DMS79 (cell line): ENCODE data around the gene NFKBIE.

Source experiments
- DNase-seq: peaks from one replicate; lab custom pipeline; 2025; lab: John Stamatoyannopoulos, UW

Gene NFKBIE

GRCh38 chr6:44297063-44298038 is 32.0 kb upstream of the NFKBIE start:
- DNase-seq, result peak; percentile 14

DNA sequence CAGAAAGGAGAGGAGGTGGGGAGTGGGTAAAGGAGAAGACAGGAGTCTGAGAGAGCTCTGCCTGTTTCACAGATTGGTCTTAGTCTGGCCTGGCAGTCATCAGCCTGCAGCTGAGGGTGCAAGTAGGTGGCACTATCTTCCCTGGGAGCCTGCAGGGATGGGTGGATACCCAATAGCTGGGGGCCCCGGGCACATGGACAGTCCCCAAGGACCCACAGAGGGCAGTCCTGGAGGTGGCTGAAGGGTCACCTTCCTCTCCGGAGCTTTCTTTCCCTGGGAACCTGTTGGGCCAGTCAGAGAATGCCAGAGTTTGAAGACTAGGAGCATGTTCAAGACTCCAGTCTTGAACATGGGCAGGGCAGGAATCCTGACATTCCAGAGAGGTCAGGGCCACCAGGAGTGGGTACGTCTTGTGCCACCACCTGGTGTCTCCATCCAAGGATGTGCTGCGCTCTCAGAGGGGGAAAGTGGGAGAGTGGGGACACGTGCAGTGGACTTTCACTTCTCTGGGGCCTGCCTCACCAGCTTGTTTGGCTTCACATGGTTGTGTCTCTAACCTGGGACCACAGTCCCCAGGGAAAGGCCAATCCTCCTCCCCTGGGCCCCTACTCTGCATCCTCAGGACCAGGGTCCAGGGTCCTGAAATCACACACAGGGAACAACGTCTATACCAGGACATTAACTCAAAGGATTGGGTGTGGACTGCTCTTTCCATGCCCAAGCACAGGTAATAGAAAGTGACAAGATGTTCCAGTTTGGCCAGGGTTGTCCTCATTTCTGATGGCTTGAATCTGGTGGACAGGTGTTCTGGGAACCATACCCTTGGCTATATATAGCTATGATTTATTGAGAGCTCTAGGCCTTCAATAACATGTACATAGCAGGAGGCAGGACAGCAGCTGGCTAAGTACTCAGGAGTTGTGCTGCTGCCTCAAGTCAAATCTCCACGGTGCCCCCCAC is 29.8 kb upstream of the NFKBIE start:
- no peak for DNase-seq

DNA sequence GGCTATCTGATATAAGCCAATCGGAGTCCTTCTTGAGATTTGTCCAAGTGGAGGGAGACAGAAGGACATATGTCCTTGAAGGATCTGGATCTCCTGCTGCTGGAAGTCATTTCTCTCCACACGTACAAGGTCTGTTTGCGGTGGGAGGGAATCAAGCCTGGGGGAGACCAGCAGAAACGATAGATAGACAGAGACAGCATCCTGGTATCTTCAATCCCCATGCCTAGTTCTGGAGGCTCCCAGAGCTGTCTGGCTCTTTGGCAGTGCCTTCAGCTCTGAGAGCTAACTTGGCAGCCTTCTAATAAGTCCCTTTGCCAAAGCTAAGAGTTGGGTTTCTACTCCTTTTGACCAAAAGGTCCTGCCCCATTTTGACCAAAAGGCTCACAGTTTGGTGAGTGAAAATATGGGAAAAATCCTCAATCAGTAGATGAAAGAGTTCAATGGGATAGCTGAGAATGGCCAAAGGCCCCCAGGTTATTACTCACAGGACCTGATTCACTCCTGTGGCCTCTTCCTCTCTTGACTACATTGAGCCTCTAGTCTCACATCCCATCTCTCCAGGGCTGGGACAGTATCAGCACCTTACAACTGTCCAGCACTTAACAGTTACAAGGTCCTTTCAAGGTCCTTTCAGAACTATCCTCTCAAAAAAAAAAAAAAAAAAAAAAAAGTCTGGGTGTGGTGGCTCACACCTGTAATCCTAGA is 27.5 kb upstream of the NFKBIE start:
- no peak for DNase-seq

DNA sequence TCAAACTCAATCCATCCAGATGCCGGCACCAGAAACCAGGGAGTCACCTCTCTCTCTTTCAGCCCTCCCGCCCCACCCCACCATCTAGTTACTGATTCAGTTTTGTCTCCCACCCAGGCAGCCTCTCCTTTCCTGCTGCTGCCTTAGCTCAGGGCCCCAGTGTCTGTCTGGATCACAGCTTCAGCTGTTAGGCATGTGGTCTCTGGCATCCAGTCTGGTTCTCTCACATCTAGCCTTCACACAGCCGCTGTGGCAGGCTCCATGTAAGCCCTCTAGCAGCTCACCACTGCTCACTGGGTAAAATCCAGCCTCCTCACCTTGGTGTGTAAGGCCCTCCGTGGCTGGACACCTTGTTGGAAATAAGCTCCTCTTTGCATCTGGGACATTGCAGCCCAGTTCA is 26.5 kb upstream of the NFKBIE start:
- DNase-seq, result no peak

DNA sequence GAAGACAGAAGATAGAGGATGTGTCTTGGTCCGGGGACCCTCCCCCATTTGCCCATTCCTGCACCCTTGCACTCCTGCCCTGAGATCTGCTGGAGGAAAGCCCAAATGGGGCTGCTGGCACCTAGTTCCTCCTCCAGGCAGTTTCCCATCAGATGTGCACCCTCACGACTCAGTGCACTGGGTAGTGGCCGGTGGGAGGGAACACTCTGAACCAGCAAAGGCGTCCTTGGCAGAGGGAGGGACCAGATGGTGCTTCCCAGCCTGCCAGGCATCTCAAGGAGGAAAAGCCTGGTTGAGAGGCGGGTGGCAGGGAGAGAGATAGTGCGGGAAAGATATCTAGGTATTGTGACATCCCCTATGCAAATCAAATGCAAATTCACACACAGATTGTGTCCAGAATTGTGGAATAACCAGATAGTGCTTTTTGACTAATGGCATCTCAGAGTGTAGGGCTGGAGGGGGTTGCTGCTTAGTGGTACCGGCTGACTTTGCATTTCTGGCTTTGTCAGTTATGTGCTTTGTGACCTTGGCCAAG is 24.4 kb upstream of the NFKBIE start:
- no peak for DNase-seq

GRCh38 chr6:44286747-44287146 is 21.4 kb upstream of the NFKBIE start:
- DNase-seq, result no peak

DNA sequence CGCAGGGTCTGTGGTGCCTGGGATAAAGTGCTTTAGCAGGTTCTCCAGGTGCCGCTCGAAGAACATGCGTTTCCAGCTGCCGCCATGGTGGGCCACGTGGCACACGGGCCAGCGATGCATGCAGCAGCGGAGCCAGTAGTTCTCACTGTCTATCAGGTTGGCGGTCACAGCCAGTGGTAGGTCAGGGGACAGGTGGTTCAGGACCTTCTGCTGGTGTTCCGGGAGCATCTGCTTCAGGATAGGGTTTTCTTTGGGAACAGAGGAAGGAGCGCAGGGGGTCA is 20.9 kb upstream of the NFKBIE start:
- DNase-seq, result no peak

DNA sequence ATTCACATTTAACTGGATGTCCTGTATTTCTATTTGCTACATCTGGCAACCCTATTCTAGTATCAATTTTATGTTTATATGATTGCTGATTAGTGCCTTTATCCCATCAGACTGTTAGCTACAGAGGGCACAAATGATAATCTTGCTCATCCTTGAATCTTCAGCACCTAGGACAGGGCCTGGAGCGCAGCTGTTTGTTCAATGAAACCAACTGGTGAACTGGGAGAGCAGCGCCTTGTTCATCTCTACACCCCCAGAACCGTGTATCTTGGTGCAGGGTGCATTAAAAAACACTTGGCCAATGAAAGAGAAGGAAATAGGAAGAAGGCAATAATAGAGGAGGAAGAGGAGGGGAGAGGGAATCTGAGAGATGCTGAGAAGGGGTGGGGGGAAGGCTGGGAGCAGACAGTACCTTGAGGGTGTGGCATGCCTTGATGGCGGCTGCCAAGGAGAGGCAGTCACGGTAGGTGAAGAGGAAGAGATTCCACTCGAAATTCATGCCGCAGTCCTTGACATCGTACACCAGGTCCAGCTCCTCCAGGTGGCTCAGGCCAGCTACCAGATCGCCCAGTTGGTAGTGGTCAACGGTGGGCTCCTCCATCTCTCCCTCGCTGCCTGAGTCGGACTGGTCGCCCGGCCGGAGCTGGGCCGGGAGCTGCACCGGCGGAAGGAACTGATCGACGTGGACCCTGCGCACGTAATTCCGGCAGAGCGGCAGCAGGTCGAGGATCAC is 20.4 kb upstream of the NFKBIE start:
- DNase-seq, result no peak

- no peak for DNase-seq
Measured at GRCh38 chr6:44284867-44285266, 19.5 kb upstream of the NFKBIE start.

GRCh38 chr6:44284121-44284520 is 18.8 kb upstream of the NFKBIE start:
- no peak for DNase-seq

GRCh38 chr6:44278774-44279697 is 13.7 kb upstream of the NFKBIE start:
- DNase-seq, result no peak

GRCh38 chr6:44278315-44278714 is 13.0 kb upstream of the NFKBIE start:
- no peak for DNase-seq

DNA sequence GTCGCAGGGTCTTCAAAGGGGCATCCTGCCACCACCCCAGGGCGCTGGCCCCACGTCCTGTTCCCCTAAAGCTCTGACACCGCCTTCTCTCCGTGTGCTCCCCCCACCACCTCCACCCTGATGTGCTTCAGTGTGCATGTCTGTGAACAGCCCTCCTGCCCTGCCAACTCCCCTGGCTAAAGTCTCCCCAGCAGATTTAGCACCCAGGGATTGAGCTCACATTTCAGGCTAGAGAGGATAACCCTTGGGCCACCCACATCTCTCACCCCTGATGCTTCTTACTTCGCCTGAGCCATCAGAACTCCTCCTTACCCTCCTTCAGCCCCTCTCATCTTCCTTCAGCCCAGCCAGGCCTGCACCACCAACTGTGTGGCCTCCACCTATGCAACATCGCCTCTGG is 12.4 kb upstream of the NFKBIE start:
- DNase-seq, result no peak

DNA sequence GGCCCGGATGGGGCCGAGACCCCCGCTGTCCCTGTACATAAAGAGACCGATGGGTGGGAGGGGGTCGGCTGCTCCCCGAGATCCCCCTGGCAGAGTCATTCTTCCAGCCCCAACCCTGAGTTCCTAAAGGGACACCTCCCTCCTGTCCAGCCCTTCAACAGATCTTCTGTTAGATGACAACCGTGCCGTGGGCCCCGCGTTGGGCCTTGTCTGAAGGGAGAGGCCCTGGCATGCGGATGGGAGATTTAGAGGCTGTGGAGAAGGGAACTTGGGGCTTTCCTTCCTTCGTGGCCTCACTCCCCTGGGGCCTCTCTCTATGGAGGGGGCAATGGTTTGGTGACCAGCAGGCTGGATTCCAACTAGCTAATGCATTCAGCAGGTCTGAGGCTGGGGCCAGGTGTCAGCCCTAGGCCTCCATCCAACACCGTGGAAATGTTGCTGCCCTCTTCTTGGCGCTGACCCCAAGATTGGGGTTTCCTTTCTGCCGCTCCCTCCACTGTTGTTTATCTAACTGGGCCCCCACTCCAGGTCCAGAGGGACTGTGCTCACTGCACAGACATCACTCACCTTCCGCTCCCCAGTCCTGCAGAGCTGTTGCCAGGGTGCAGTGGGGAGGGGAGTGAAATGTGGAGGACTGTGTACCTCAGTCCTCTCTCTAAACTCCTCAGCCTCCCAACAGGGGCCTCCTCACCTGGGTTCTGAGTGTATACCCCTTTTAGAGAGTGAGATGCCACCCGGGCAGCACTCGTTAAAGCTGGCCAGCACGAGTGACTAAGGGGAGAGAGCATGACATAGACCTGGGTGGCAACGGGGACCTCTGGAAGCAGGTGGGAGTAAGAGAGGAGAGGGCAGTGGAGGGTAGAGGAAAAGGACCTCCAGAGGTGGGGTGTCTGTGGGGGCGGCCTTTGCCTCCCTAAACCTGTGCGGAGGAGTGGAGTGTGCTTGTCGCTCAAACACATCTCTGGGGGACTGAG is 11.6 kb upstream of the NFKBIE start:
- DNase-seq, result no peak

DNA sequence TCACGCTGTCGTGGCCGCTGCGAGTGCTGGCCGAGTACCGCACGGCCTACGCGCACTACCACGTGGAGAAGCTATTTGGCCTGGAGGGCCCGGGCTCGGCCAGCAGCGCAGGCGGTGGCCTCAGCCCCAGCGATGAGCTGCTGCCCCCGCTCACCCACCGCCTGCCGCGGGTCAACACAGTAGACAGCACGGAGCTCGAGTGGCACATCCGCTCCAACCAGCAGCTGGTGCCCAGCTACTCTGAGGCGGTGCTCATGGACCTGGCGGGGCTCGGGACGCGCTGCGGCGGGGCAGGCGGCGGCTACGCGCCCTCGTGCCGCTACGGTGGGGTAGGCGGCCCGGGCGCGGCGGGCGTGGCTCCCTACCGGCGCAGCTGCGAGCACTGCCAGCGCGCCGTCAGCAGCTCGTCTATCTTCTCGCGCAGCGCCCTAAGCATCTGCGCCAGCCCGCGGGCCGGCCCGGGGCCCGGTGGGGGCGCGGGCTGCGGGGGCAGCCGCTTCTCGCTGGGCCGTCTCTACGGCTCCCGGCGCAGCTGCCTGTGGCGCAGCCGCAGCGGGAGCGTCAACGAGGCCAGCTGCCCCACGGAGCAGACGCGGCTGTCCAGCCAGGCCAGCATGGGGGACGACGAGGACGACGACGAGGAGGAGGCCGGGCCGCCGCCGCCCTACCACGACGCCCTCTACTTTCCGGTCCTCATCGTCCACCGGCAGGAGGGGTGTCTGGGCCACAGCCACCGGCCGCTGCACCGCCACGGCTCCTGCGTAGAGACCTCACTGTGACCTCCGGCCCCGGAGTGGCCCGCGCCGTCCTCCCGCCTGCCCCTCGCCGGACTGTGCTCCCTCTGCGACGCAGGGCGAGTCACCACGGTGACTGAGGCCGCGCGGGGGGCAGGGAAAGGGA is 10.6 kb upstream of the NFKBIE start:
- DNase-seq, result no peak

DNA sequence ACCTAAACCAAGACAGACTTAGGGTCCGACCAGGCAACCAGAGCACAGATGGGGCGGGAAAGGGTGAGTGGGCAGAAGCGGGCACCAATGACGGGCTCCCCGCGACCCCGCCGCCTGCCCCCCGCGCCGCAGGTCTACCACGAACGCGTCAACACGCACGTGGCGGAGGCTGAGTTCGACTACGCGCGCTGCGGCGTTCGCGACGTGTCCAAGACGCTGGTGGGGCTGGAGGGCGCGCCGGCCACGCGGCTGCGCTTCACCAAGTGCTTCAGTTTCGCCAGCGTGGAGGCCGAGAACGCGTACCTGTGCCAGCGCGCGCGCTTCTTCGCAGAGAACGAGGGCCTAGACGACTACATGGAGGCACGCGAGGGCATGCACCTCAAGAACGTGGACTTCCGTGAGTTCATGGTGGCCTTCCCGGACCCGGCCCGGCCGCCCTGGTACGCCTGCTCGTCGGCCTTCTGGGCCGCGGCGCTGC is 10.0 kb upstream of the NFKBIE start:
- DNase-seq, result no peak

DNA sequence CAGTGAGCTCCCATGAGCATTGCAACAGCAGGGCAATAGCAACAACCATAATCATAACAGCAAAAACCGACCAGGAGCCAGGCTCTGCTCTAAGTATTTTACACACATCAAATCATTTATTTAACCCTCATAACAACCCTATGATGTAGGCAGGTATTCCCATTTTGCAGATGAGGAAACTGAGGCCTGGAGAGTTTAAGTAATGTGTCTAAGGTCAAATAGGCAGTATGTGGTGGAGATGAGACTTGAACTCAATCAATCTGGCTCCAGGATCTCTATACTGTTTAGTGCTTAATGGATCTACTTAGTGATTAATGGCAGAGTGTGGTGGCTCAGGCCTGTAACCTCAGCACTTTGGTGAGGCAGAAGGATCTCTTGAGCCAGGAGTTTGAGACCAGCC is 8.3 kb upstream of the NFKBIE start:
- no peak for DNase-seq

- DNase-seq, result no peak
Measured at GRCh38 chr6:44272999-44273566, 7.7 kb upstream of the NFKBIE start.
